ENCODE data around the gene MATCAP1. TPM values are rescaled to one million over a fixed set of nuclear protein-coding genes. Genes with fewer than 3 reads are reported as not detected.

MATCAP1 gene
- total and polyA plus RNA-seq, 2 donors from 2014 or later = 15.5 to 38.8 TPM

DNA sequence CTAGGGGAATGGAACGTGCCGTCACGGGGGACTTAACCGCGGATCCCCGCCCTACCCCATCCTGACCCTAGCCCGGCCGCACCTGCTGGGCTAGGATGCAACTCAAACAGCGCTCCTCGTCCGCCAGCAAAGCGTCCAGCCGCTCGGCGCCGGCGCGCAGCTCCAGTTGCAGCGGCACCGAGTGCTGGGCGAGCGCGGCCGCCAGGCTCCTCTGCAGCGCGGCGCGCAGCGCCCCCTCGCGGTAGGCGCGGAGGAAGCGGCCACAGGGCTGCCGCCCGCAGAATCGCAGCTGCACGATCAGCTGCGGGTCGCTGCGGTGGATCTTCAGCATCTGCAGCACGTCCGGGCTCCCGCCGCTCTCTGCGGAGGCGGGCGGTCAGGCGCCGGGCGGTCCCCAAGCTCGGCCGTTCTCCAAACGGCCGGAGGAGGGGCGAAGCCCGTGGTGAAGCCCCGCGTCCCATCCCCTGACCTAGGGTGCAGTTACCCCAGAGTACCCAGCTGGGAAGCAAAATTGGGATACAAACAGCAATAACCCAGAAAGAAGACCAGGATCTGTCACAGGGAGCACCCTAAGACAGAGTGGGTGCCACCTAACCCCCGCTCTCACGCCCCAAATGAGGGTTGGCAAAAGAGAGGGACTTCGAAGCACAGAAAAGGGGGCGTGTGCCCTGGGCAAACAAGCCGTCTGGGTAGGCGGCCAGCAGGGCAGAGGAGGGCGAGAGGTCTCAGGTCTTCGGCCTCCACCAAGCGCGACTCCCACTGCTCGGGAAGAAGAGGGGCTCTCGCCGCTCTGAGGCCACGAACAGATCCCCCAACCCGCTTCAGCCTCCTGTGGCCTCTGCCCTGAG is 28.2 kb downstream of the MATCAP1 start:
- H3K27me3 ChIP-seq (ENCODE audit: control insufficient read depth, insufficient read depth, low read length) = peaks cover 35% of the 10 kb centered on the region
- TF ChIP-seq, protein P1, sequence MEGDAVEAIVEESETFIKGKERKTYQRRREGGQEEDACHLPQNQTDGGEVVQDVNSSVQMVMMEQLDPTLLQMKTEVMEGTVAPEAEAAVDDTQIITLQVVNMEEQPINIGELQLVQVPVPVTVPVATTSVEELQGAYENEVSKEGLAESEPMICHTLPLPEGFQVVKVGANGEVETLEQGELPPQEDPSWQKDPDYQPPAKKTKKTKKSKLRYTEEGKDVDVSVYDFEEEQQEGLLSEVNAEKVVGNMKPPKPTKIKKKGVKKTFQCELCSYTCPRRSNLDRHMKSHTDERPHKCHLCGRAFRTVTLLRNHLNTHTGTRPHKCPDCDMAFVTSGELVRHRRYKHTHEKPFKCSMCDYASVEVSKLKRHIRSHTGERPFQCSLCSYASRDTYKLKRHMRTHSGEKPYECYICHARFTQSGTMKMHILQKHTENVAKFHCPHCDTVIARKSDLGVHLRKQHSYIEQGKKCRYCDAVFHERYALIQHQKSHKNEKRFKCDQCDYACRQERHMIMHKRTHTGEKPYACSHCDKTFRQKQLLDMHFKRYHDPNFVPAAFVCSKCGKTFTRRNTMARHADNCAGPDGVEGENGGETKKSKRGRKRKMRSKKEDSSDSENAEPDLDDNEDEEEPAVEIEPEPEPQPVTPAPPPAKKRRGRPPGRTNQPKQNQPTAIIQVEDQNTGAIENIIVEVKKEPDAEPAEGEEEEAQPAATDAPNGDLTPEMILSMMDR (IDR thresholded peaks at IDR 0.05; ENCODE audit: borderline replicate concordance, extremely low read depth, insufficient read depth) = peak; percentile 98
- no peak overlapping the region for H3K9ac ChIP-seq (ENCODE audit: low read length in 3 of 3)
- peak; percentile 78 to 91 (median 88) for DNase-seq
- no peak overlapping the region for H3K27ac ChIP-seq (ENCODE audit: low read depth in 2 of 2, low read length in 2 of 2)
- intact Hi-C loops (cut with DNase I) = no loop called here
- no peaks in the 10 kb centered on the region for H3K9me3 ChIP-seq (ENCODE audit: control insufficient read depth in 2 of 3, insufficient read depth in 1 of 3, low read length in 3 of 3)
- H3K4me1 ChIP-seq (ENCODE audit: control insufficient read depth in 2 of 3, insufficient read depth in 2 of 3, low read depth in 1 of 3, low read length in 3 of 3) = peaks cover 0 to 28% (median 0%) of the 10 kb centered on the region in 3 donors
- peak overlapping the region in 1 of 3 donors; percentile 5 for H3K4me3 ChIP-seq (ENCODE audit: low read length in 3 of 3)
- FAIRE-seq = no peak
- no peaks in the 10 kb centered on the region for H3K36me3 ChIP-seq (ENCODE audit: control insufficient read depth in 2 of 3, insufficient read depth in 3 of 3, low read length in 3 of 3)

DNA sequence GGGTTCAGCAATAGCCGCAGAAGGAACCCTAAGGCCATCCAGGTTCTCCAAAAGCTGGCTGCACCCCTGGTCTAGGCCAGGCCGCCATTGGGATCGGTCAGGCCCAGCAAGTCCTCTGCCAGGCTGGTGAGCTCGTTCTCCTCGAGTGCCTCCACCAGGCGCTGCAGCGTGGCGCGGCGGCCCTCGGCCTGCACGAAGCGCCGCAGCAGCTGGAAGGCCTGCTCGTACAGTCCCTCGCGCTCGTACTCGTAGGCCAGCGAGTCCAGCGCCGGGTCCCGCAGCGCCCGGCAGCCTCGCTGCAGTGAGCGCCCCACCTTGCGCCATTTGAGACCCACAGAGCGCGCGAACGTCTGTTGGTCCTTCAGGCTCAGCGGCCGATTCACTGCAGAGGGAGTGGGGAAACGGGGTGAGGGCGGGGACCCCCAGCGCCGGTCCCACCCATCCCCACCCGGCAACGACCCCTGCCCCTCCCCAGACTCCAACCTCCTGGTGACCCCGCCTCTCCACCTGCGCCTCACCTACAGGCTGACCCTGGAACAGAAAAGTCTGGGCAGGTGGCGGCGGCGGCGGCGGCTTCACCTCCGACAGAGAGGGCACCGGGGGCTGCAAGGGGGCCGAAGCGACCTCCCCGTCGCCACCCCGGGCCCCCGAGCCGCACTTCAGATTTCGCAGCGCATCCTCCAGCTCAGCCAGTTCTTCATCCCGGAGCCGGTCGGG is 29.0 kb downstream of the MATCAP1 start:
- Histone ChIP-seq H3K9ac (ENCODE audit: low read length in 3 of 3) (no peak overlapping the region), H3K9me3 (ENCODE audit: control insufficient read depth in 2 of 3, insufficient read depth in 1 of 3, low read length in 3 of 3) (no peaks in the 10 kb centered on the region), H3K27me3 (ENCODE audit: control insufficient read depth, insufficient read depth, low read length) (peaks cover 35% of the 10 kb centered on the region), H3K4me3 (ENCODE audit: low read length in 3 of 3) (no peak overlapping the region), H3K4me1 (ENCODE audit: control insufficient read depth in 2 of 3, insufficient read depth in 2 of 3, low read depth in 1 of 3, low read length in 3 of 3) (peaks cover 0 to 32% (median 0%) of the 10 kb centered on the region in 3 donors), H3K36me3 (ENCODE audit: control insufficient read depth in 2 of 3, insufficient read depth in 3 of 3, low read length in 3 of 3) (no peaks in the 10 kb centered on the region), H3K27ac (ENCODE audit: low read depth in 2 of 2, low read length in 2 of 2) (no peak overlapping the region)
- intact Hi-C loops (cut with DNase I) = no loop called here
- DNase-seq (peak; percentile 33 to 74 (median 49)), FAIRE-seq (no peak)
- TF ChIP-seq, protein P1 (IDR thresholded peaks at IDR 0.05; ENCODE audit: borderline replicate concordance, extremely low read depth, insufficient read depth) = no peak

- Histone ChIP-seq H3K9ac (ENCODE audit: low read length in 3 of 3) (no peak overlapping the region), H3K27ac (ENCODE audit: low read depth in 2 of 2, low read length in 2 of 2) (peak overlapping the region in 1 of 2 donors; percentile 85), H3K4me1 (ENCODE audit: control insufficient read depth in 2 of 3, insufficient read depth in 2 of 3, low read depth in 1 of 3, low read length in 3 of 3) (peaks cover 0 to 25% (median 0%) of the 10 kb centered on the region in 3 donors), H3K36me3 (ENCODE audit: control insufficient read depth in 2 of 3, insufficient read depth in 3 of 3, low read length in 3 of 3) (peaks cover 0 to 8% (median 7%) of the 10 kb centered on the region in 3 donors), H3K4me3 (ENCODE audit: low read length in 3 of 3) (peak overlapping the region in 2 of 3 donors; percentile 60 to 75), H3K27me3 (ENCODE audit: control insufficient read depth, insufficient read depth, low read length) (peaks cover 16% of the 10 kb centered on the region), H3K9me3 (ENCODE audit: control insufficient read depth in 2 of 3, insufficient read depth in 1 of 3, low read length in 3 of 3) (no peaks in the 10 kb centered on the region)
- TF ChIP-seq, protein P1 (IDR thresholded peaks at IDR 0.05; ENCODE audit: borderline replicate concordance, extremely low read depth, insufficient read depth) = no peak
- peak in 1 of 5 donors; percentile 26 for DNase-seq
- FAIRE-seq = no peak
- intact Hi-C loops (cut with DNase I) = no loop called here
These were observed 32.2 kb downstream of the MATCAP1 start for GRCh38 chr16:67151431-67152097.
